GM12874 (cell line): ENCODE results near the gene ABLIM2.

Experiments
- CTCF ChIP-seq: IDR thresholded peaks from 2 replicates; pipeline ENCODE4 v1.5.1; 2011; ENCODE audit warnings: low read depth, mild to moderate bottlenecking, control low read depth, low read length, moderate library complexity; ENCODE audit not compliant: insufficient read depth

ABLIM2 gene

GRCh38 chr4:8061145-8061544 is 97.5 kb downstream of the ABLIM2 start:
- TF ChIP-seq CTCF, result no peak

GRCh38 chr4:8060632-8061031 is 98.0 kb downstream of the ABLIM2 start:
- no peak for TF ChIP-seq CTCF

- no peak for TF ChIP-seq CTCF
Observed at GRCh38 chr4:8058031-8058479, 100.6 kb downstream of the ABLIM2 start.

GRCh38 chr4:8055206-8055605 is 103.4 kb downstream of the ABLIM2 start:
- no peak for TF ChIP-seq CTCF

GRCh38 chr4:8053688-8054449 is 104.7 kb downstream of the ABLIM2 start:
- TF ChIP-seq CTCF, result no peak

- no peak for TF ChIP-seq CTCF
Observed at GRCh38 chr4:8052160-8052691, 106.4 kb downstream of the ABLIM2 start.

- no peak for TF ChIP-seq CTCF
Observed at GRCh38 chr4:8051644-8052043, 107.0 kb downstream of the ABLIM2 start.
